GM23338 (cell line): ENCODE results near the gene LDLRAD2. TPM values are rescaled to one million over a fixed set of nuclear protein-coding genes. Genes with fewer than 3 reads are reported as not detected.

Experiments used
- ATAC-seq: fragments of 200-7000 bp; cut with Tn5 transposase; 3 replicates; pipeline ENCODE4 v1.9.1; 2020
- DNase-seq: peaks from one replicate; pipeline ENCODE4 v3.0.0-alpha.2; 2015; ENCODE audit warnings: low spot score
- H2AFZ ChIP-seq: fragments of 200-600 bp; sonication (generic); 2 replicates; pipeline ENCODE4 v1.8.0; 2016; ENCODE audit warnings: antibody characterized with exemption, mild to moderate bottlenecking, moderate library complexity
- H3F3A ChIP-seq: fragments of 200-600 bp; sonication (generic); replicated peaks from 2 replicates; pipeline ENCODE4 v1.8.0; 2017; ENCODE audit warnings: antibody characterized with exemption, mixed run types, low read depth
- H3K27ac ChIP-seq: fragments of 200-600 bp; sonication (generic); 2 replicates; pipeline ENCODE4 v1.6.1; 2016; ENCODE audit warnings: low read depth
- H3K27me3 ChIP-seq: fragments of 200-600 bp; sonication (generic); 2 replicates; pipeline ENCODE4 v1.8.0; 2016; ENCODE audit warnings: mild to moderate bottlenecking, mixed run types, moderate library complexity; ENCODE audit not compliant: insufficient read depth
- H3K36me3 ChIP-seq: fragments of 200-600 bp; sonication (generic); 2 replicates; pipeline ENCODE4 v1.8.0; 2016; ENCODE audit warnings: mild to moderate bottlenecking; ENCODE audit not compliant: insufficient read depth
- H3K4me1 ChIP-seq: fragments of 200-600 bp; sonication (generic); 2 replicates; pipeline ENCODE4 v1.8.0; 2016; ENCODE audit warnings: mild to moderate bottlenecking, moderate library complexity; ENCODE audit not compliant: insufficient read depth
- H3K4me2 ChIP-seq: fragments of 200-600 bp; sonication (generic); 2 replicates; pipeline ENCODE4 v1.7.1; 2017; ENCODE audit warnings: mixed run types
- H3K4me3 ChIP-seq: fragments of 200-600 bp; sonication (generic); 2 replicates; pipeline ENCODE4 v1.6.1; 2016; ENCODE audit warnings: mixed run types
- H3K79me2 ChIP-seq: fragments of 200-600 bp; sonication (generic); replicated peaks from 2 replicates; pipeline ENCODE4 v1.8.0; 2017; ENCODE audit warnings: mild to moderate bottlenecking; ENCODE audit not compliant: insufficient read depth
- H3K9me2 ChIP-seq: fragments of 200-600 bp; sonication (generic); 2 replicates; pipeline ENCODE4 v1.8.0; 2017; ENCODE audit not compliant: insufficient read depth
- H4K20me1 ChIP-seq: fragments of 200-600 bp; sonication (generic); replicated peaks from 2 replicates; pipeline ENCODE4 v1.8.0; 2017; ENCODE audit warnings: mild to moderate bottlenecking; ENCODE audit not compliant: insufficient read depth
- H3K27ac Mint-ChIP-seq: 2 replicates; pipeline ENCODE4 v1.8.0; 2020; ENCODE audit warnings: inconsistent platforms, mild to moderate bottlenecking, moderate library complexity, mixed read lengths
- H3K27me3 Mint-ChIP-seq: 3 replicates; pipeline ENCODE4 v1.8.0; 2022; ENCODE audit warnings: low read depth, mild to moderate bottlenecking, moderate library complexity, mixed read lengths, inconsistent platforms; ENCODE audit not compliant: insufficient read depth, poor library complexity
- H3K36me3 Mint-ChIP-seq: 3 replicates; pipeline ENCODE4 v1.8.0; 2021; ENCODE audit warnings: low read depth, mild to moderate bottlenecking, inconsistent platforms, moderate library complexity, mixed read lengths
- H3K4me1 Mint-ChIP-seq: 3 replicates; pipeline ENCODE4 v1.8.0; 2020; ENCODE audit warnings: mild to moderate bottlenecking, inconsistent platforms, mixed read lengths
- H3K4me3 Mint-ChIP-seq: 3 replicates; pipeline ENCODE4 v1.8.0; 2021; ENCODE audit warnings: moderate library complexity, mild to moderate bottlenecking, inconsistent platforms, mixed read lengths
- H3K9me3 Mint-ChIP-seq: 3 replicates; pipeline ENCODE4 v1.8.0; 2020; ENCODE audit warnings: moderate library complexity, mild to moderate bottlenecking, inconsistent platforms, mixed read lengths
- CREB1 ChIP-seq: fragments of 250-450 bp; sonication (Bioruptor Pico); IDR thresholded peaks from 2 replicates; pipeline ENCODE4 v1.5.0; 2020; ENCODE audit warnings: low read depth, mild to moderate bottlenecking, moderate library complexity
- CTCF ChIP-seq, 2 experiments: fragments of 200-600 bp in 1 of 2; sonication (generic) in 1 of 2; conservative IDR thresholded peaks; 2 replicates each; pipeline versions ENCODE4 v1.5.1 to v1.6.1; 2016 to 2017; ENCODE audit warnings: antibody characterized with exemption in 2 of 2, low read depth in 2 of 2, mild to moderate bottlenecking in 2 of 2, moderate library complexity in 1 of 2
- ETS1 ChIP-seq: IDR thresholded peaks from 2 replicates; pipeline ENCODE4 v1.6.1; 2016; ENCODE audit warnings: antibody characterized with exemption
- EZH2 ChIP-seq: fragments of 200-600 bp; sonication (generic); IDR thresholded peaks from one replicate; pipeline ENCODE4 v1.8.0; 2017; ENCODE audit warnings: antibody characterized with exemption, mild to moderate bottlenecking, low read depth; ENCODE audit not compliant: unreplicated experiment
- EZH2phosphoT487 ChIP-seq: fragments of 200-600 bp; sonication (generic); IDR thresholded peaks from one replicate; pipeline ENCODE4 v1.8.1; 2018; ENCODE audit warnings: antibody characterized with exemption; ENCODE audit not compliant: unreplicated experiment
- JUNB ChIP-seq: IDR thresholded peaks from one replicate; pipeline ENCODE4 v1.6.1; 2016; ENCODE audit warnings: antibody characterized with exemption; ENCODE audit not compliant: unreplicated experiment
- NANOG ChIP-seq: IDR thresholded peaks from 2 replicates; pipeline ENCODE4 v1.6.1; 2016; ENCODE audit warnings: antibody characterized with exemption, borderline replicate concordance
- POLR2AphosphoS5 ChIP-seq: IDR thresholded peaks from 2 replicates; pipeline ENCODE4 v1.6.1; 2016; ENCODE audit warnings: antibody characterized with exemption, low read depth
- REST ChIP-seq: IDR thresholded peaks from one replicate; pipeline ENCODE4 v1.6.1; 2018; ENCODE audit warnings: antibody characterized with exemption; ENCODE audit not compliant: unreplicated experiment
- ZNF114 ChIP-seq: fragments of 250-450 bp; sonication (Bioruptor Pico); IDR thresholded peaks from 2 replicates; pipeline ENCODE4 v1.5.0; 2020; ENCODE audit warnings: mild to moderate bottlenecking, moderate library complexity
- ZNF331 ChIP-seq: fragments of 250-450 bp; sonication (Bioruptor Pico); IDR thresholded peaks from 2 replicates; pipeline ENCODE4 v1.5.0; 2020; ENCODE audit warnings: low read depth, mild to moderate bottlenecking, moderate library complexity
- ZNF462 ChIP-seq: fragments of 250-450 bp; sonication (Bioruptor Pico); IDR thresholded peaks from 2 replicates; pipeline ENCODE4 v1.5.0; 2020; ENCODE audit warnings: mild to moderate bottlenecking, moderate library complexity
- polyA plus RNA-seq: library from polyadenylated mRNA; unstranded; fragments of >200 nt; fragmentation: Nextera tagmentation; extraction: Ambion mirVana; gene quantifications from 2 replicates; pipeline ENCODE4 v1.2.1, GENCODE V29; 2016
- total RNA-seq: library from RNA; depleted of rRNA; stranded (reverse); fragments of >200 nt; shearing (Covaris generic); gene quantifications from 2 replicates; pipeline ENCODE4 v1.2.3, GENCODE V29; 2014

The LDLRAD2 gene
- total and polyA plus RNA-seq, 2 experiments from 2014 or later = 1.6 to 5.8 TPM

- TF ChIP-seq REST (no peak), ZNF331 (CRISPR knock-in tag) (no peak), EZH2phosphoT487 (no peak)
These were observed 16.6 kb downstream of the LDLRAD2 start (continued) for GRCh38 chr1:21828506-21829210.

GRCh38 chr1:21829294-21829693 is 17.2 kb downstream of the LDLRAD2 start:
- Histone ChIP-seq H2AFZ (no peak overlapping the region), H3K79me2 (no peaks in the 10 kb centered on the region), H4K20me1 (no peaks in the 10 kb centered on the region), H3K36me3 (no peaks in the 10 kb centered on the region; the same call in none of the 2 replicates), H3K9me2 (no peaks in the 10 kb centered on the region), H3K4me3 (no peak overlapping the region), H3K27ac (no peak overlapping the region), H3K4me1 (no peaks in the 10 kb centered on the region), H3F3A (no peaks in the 10 kb centered on the region), H3K4me2 (no peak overlapping the region), H3K27me3 (no peaks in the 10 kb centered on the region)
- Mint-ChIP-seq H3K27me3 (peaks cover 4% of the 10 kb centered on the region), H3K9me3 (peaks cover 5% of the 10 kb centered on the region), H3K36me3 (peaks cover 50% of the 10 kb centered on the region), H3K4me3 (no peak overlapping the region), H3K4me1 (no peaks in the 10 kb centered on the region; the same call in 2 of the 3 replicates), H3K27ac (no peak overlapping the region)
- no peak for DNase-seq
- no peak for ATAC-seq
- no peak for TF ChIP-seq NANOG
- no peak for TF ChIP-seq CTCF (conservative IDR thresholded peaks at IDR 0.05; ENCODE audit: low read depth in 2 of 2)
- TF ChIP-seq POLR2AphosphoS5 = no peak
- TF ChIP-seq EZH2phosphoT487 = no peak
- TF ChIP-seq JUNB = no peak
- no peak for TF ChIP-seq EZH2
- no peak for TF ChIP-seq CREB1
- TF ChIP-seq ZNF114 (CRISPR knock-in tag) = no peak
- no peak for TF ChIP-seq ZNF462 (CRISPR knock-in tag)
- TF ChIP-seq ETS1 = no peak
- TF ChIP-seq ZNF331 (CRISPR knock-in tag) = no peak
